SK-N-DZ (cell line): ENCODE data around the gene CPM.

ENCODE experiments used
- DNase-seq: peaks from one replicate; pipeline ENCODE4 v3.0.0-alpha.2; 2015; ENCODE audit warnings: low spot score

The CPM gene

DNA sequence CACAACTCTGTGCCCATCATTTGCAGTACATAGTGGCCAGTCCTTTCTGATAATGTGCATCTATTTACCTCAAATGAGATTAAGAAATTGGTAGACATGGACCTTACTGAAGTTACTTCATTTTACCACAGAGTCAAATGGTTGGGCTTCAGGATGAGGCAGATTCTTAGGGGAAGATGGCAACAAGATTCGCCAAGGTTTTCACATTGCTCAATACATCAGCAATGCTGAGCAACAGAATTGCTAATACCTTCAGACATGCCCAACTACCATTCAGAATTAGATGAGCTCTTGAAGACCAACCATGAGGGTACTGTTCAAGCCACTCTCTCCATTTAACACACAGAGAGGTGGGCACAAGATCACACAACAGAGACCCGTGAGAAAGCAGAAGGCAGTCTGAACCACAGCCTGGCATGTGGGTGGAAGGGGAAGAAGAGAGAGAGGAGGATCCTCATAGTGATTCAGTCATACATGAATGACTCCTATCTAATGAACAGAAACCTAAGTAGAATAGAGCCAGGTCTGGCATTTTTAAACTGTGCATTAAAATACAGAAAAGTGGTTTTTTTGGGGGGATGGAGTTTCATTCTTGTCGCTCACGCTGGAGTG is 28.5 kb downstream of the CPM start:
- DNase-seq: no peak

- DNase-seq: no peak
These were observed 29.5 kb downstream of the CPM start for GRCh38 chr12:68903511-68903910.

- no peak for DNase-seq
These were observed 31.4 kb downstream of the CPM start for GRCh38 chr12:68901551-68901950.

DNA sequence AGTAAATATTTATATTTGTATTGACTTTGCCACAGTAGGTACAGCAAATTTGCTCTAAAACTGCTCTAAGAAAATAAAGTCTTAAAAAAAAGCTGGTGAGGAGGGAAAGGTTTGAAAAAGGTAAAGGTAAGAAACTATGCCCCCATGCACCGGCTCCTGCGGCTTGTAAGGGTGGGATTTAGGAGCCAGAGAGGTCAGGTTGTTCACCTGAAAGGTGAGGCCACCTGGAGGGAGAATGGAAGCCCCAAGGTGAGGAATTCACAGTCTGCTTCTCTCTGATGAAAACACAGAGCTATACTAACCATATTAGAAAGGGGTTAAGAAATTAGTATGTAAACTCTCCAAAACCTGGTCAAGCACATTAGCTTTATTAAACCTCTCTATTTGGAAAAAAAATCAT is 31.8 kb downstream of the CPM start:
- DNase-seq: no peak

GRCh38 chr12:68900241-68900640 is 32.7 kb downstream of the CPM start:
- no peak for DNase-seq

DNA sequence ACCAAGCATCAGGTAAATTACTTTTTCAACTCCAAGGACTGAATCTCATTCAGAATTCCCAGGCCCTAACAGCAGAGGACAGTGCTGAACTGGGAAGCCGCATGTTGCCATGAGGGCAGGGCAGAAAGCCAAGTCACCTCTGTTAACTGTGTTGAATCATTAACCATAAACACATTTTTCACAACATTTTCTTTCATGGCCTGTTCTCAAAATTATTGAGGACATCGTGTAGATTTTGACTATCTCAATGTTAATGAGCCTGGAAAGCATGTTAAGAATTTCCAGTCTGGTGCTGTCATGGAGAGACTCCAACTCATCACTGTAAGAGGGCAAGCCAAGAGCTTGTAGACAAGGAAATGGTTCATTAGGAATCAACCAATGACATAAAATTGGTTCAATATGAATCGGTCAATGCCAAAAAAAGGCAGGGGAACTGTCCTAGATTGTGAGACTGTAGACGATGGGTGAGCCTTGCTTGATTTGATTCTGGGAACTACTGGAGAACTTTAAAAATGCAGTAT is 33.7 kb downstream of the CPM start:
- DNase-seq: no peak

DNA sequence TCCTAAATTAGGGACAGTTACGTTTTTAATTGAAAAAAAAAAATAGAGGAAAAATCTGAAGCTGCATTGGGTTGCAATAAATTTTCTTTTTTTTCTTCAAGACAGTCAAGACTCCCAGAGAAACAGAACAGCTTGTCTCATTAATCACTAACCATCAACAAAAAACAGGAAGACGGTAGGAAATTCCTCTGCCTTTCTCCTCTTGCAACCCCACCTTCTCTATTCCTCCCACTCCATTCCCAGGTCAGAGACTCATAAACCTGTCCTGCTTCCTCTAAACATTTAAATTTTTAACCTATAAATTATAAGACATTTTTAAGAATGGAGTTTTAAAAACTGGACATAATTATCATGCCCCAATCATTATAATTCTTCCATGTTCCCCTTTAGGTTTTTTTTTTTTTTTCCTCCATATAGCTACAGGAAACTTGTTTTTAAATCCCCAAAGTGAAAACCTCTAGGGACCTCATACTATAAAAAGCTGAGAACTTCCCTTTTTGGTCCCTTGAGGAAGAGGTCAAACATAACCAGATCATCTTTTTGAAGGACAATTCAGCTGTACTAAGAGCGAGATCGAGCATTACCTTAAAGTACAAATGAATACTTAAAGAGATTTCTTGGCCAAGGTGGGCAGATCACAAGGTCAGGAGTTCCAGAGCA is 36.0 kb downstream of the CPM start:
- no peak for DNase-seq

- DNase-seq: no peak
These were observed 38.6 kb downstream of the CPM start for GRCh38 chr12:68894276-68894855.

GRCh38 chr12:68893741-68894140 is 39.2 kb downstream of the CPM start:
- no peak for DNase-seq

DNA sequence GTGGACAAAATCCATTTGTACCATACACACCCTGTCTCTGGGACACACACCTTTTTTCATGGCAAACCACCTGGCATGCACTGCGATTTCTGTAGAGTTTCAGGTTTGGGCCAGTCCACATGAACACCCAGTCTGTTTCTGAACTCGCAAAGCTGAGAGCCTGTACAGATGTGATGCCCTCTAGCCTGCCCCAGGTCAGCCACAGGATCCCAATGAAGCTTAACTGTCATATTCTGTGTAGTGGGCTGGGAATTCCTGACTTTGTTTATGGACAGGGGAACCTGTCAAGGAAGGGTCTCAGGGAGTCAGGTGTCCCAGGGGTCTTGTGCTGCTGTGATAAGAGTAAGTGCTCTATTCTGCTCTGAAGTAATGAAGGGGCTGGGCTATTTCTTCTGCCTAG is 39.8 kb downstream of the CPM start:
- DNase-seq: no peak

DNA sequence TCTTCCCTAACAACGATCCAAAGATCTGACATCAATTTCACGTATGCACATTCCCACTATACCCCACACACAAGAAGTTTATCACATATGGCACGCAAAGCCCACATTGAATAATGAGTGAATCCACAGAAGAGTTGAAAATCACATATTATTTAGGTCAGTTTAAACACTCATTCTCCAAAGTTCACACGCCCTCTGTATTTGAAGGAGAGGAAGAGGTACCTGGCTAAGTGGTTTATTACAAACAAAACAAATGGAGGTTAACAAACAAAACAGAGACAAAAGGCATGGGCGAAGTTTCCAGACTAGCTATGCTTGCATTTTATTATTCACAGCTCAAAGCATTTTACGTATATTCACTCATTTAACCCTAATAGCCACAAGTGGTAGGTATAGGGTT is 41.8 kb downstream of the CPM start:
- DNase-seq: no peak

DNA sequence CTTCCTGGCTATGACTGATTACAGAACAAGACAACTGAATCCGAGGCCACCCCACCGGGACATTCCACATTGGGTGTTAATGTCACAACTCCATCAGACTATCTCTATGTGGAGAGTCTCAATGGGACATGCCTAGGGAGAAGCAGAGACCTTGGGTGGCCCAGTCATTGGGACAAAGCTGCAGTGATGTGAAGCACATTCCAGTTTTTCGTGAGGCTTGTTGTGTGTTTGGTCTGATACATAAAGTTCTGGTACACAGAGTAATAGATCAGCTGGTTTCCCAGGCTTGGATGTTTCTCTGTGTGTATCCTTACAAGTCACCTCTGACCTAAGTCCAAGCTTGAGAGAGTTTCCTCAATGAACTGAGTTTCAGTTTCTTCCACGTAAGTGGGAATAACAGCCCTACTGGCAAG is 42.3 kb downstream of the CPM start:
- DNase-seq: no peak

GRCh38 chr12:68888243-68888642 is 44.7 kb downstream of the CPM start:
- no peak for DNase-seq

GRCh38 chr12:68887641-68888040 is 45.3 kb downstream of the CPM start:
- DNase-seq: no peak

DNA sequence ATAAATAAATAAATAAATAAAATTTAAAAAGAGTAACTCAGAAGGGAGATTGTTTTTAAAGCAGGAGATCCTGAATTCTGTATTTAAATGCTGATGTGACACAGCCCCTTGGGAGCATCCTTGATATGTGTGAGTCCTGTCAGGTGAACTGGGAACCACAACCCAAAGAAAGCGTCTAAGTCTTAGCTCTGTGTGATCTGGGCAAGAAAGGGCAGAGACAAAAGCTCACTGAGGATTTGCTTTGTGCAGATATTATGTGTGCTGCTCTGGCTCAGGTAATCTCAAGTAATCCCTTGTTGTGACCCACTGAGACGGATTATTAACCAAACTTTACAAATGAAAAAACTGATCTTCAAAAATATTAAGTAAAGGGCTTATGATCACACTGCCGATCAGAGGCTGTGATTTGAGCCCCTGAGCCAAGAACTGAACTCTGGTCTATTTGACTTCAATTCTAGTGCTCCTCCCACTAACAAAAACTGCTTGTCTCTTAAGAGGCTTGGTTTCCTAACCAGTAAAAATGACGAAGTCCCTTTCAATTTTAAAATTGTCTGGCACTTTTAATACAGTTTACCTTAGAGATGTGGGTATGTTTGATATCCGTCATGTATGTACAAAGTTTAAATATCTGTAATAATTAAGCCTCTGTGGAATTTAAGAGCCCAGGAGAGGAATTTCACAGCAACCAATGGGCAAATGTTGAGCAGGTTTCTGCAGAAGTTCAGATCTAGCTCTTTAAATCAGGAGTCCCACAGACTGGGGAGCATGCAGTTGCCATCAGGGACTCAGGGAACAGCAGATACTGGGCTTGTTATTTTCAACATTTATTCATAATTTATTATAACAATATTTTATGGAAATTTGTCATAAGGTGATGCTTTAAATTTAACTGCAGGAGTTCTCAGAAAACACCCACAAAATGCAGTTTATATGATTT is 46.1 kb downstream of the CPM start:
- DNase-seq: no peak

- DNase-seq: no peak
These were observed 47.6 kb downstream of the CPM start for GRCh38 chr12:68885381-68885780.

DNA sequence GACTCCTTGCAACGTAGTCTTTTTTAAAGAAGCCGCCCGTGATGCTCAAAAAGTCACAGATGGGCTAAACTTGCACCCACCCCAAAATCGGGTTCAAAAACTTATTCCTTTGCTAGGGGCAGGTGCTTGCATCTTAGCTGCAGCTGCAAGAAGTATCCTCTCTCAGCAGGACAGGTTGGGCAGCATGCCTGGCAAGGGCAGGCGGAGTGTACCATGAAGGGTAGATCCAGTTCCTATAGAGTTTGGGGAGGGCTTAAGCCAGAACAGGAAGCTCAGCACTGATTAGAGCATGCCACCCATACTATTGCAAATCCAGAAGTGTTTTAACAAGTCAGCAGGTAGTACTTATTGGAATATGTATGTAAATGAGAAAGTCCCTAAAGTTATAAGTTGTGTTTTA is 48.7 kb downstream of the CPM start:
- DNase-seq: no peak

- no peak for DNase-seq
These were observed 49.8 kb downstream of the CPM start for GRCh38 chr12:68883151-68883550.

- DNase-seq: no peak
These were observed 50.6 kb downstream of the CPM start for GRCh38 chr12:68882251-68882964.

DNA sequence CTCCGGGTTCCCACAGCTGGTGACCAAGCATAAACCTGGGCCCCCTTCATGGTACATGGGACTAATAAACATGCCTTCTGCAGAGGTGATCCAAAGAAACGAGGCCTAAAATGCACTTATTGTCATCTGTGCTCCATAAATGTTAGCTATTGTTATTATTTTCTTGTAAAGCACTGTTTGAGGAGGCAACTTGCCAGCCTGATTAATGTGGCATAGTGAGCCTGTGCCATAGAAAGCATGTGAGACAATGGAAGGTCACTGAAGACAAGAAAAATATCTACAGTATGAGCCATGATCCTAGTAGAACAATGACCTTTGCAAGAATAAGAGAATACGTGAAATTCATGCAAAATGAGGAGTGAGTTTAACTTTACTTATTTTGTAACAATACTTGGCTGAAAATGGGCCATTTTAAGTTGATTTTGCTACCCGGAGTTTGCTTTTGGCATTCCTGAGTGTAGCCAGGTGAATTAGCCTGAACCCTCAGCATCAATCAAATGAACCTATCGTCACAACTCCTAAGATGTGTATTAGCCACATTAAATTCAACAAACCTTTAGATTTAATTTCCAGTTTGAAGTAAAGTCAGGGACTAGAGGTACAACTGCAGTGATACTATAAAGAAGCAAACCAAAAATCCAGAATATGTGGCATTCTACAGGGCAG is 52.2 kb downstream of the CPM start:
- no peak for DNase-seq

DNA sequence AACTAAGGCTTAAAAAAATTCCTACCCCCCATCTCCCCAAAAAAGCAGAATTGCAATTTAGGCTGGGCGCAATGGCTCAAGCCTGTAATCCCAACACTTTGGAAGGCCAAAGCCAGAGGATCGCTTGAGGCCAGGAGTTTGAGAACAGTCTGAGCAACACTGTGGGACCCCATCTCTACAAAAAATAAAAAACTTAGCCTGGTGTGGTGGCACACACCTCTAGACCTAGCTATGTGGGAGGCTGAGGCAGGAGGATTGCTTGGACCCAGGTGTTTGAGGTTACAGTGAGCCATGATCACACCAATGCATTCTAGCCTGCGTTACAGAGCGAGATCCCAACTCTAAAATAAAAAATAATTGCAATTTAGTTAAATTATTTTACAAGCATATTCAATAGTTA is 54.1 kb downstream of the CPM start:
- no peak for DNase-seq
